ENCODE results near the gene TSSC4. TPM values are rescaled to one million over a fixed set of nuclear protein-coding genes. Genes with fewer than 3 reads are reported as not detected.

Gene TSSC4
- total RNA-seq, 1 experiment from 2014 or later, result 90.1 TPM

- Histone ChIP-seq H3K36me3 (no peaks in the 10 kb centered on the region), H3K4me3 (peak within 1 kb of the TSS; percentile 24; the same call in 1 of the 2 replicates), H3K27me3 (peaks cover 38% of the 10 kb centered on the region), H3K9me3 (no peaks in the 10 kb centered on the region)
- peak; percentile 9 for DNase-seq
Observed at GRCh38 chr11:2443881-2444820, 43.6 kb downstream of the TSSC4 start, which contains the start of gene TRPM5. TSS of gene TRPM5 (minus strand) at chr11:2444514. CDS start at chr11:2423036, 21,478 bp downstream.

DNA sequence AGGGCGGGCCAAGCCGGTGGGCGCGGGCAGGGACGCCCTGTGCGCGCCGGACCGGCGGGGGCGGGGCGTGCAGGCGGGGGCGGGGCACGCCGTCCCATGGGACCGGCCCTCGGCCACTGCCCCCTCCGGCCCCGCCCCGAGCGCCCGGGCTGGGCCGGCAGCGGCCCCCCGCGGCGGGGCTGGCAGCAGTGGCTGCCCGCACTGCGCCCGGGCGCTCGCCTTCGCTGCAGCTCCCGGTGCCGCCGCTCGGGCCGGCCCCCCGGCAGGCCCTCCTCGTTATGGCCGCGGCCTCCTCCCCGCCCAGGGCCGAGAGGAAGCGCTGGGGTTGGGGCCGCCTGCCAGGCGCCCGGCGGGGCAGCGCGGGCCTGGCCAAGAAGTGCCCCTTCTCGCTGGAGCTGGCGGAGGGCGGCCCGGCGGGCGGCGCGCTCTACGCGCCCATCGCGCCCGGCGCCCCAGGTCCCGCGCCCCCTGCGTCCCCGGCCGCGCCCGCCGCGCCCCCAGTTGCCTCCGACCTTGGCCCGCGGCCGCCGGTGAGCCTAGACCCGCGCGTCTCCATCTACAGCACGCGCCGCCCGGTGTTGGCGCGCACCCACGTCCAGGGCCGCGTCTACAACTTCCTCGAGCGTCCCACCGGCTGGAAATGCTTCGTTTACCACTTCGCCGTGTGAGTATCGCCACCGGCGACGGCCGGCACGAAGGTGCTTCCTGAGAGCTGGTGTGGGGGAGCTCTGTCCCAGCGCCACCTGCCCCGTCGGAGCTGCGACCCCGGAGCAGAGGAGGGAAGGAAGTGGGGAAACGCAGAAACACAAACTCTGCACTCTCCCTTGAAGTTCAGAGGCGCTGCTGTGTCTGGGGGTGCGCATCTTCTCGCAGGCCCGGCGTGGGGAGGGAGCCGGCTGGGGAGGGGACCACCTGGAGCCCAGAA is 44.5 kb downstream of the TSSC4 start, which contains the start of gene KCNQ1:
Gene KCNQ1 (plus strand): TSS at position 188 of the 925 bp plus-strand sequence. CDS start 91 bp downstream, at position 279.
- Histone ChIP-seq H3K36me3 (no peaks in the 10 kb centered on the region), H3K27me3 (peaks cover 28% of the 10 kb centered on the region), H3K9me3 (no peaks in the 10 kb centered on the region), H3K4me3 (peak within 1 kb of the TSS; percentile 24; the same call in 1 of the 2 replicates)
- DNase-seq, result peak; percentile 59

DNA sequence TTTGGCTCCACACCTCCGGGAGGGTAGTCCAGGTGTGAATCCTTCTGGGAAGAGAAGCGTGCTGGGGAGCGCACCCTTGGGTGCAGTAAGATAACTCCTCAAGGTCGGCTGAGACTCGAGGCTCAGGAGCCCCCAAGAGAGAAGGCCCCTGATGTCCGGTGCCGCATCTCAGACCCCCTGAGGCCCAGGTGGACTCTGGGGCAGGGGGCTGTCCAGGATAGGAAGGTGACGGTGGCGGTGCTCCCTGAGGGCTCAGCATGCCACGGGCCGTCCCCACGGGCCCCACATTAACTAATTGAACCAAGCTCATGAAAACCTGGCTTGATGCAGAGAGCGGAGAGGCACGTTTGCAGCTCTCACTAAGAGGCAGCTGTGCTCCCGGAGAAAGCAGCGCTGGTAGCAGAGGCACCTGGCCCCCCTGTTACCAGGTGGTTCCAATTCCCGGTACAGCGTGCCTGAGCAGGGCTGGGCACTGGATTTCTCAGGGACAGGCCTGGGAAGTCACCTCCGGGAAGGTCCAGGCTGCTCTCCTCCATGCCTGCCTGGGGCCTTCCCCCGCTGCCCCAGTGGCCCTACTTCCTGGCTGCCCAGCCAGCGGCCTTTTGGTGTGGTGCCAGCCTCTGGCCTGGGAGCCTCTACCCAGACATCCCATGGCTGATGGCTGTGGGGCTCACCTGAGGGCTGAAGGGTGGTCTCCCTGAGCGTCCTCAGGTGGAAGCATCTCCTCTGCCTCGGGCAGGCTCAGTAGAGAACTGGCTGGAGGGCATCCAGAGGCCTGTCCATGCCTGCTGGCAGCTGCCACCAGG is 45.4 kb downstream of the TSSC4 start:
- Histone ChIP-seq H3K36me3 (no peaks in the 10 kb centered on the region), H3K27me3 (peaks cover 24% of the 10 kb centered on the region), H3K4me3 (no peak overlapping the region), H3K9me3 (no peaks in the 10 kb centered on the region)
- DNase-seq, result no peak

DNA sequence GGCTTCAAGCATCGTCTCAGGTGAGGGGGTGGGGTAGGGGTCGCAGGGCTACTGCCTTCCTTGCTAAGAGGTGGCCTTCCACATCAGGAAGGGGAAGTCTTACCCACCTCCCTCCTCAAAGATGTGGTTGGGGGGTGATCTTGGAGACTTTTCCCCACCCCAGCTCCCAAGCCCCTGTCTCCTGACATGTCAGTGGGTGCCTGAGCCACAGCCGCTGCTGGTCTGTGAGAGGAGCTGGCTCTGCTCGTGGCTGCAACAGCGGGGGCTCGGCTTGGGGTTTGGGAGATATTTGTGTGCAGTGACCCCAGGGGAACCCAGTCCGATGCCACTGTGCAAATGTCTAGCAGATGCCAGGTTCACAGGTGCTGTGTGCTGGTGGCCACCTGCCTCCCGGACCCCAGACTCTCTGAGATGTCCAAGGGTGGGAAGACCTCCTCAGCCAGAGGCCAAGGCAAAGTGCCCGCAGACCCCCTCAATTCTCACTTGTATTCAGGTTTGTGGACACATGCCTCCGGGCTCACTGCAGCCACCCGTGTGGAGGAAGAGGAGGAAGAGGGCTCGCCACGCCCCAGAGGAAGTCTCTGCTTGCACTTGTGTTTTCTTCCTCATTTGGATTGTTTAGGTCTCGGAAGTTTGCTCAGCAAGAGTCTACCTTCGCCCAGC is 46.2 kb downstream of the TSSC4 start:
- no peaks in the 10 kb centered on the region for H3K9me3 ChIP-seq

GRCh38 chr11:2447253-2447950 is 46.9 kb downstream of the TSSC4 start:
- H3K4me3 ChIP-seq, result no peak overlapping the region
- no peaks in the 10 kb centered on the region for H3K9me3 ChIP-seq
- DNase-seq, result no peak
- H3K27me3 ChIP-seq, result peaks cover 26% of the 10 kb centered on the region
- H3K36me3 ChIP-seq, result no peaks in the 10 kb centered on the region

More for the DNA sequence above, 46.2 kb downstream of the TSSC4 start:
- Histone ChIP-seq H3K27me3 (peaks cover 24% of the 10 kb centered on the region), H3K36me3 (no peaks in the 10 kb centered on the region), H3K4me3 (no peak overlapping the region)
- DNase-seq, result no peak

- Histone ChIP-seq H3K9me3 (no peaks in the 10 kb centered on the region), H3K27me3 (peaks cover 29% of the 10 kb centered on the region), H3K4me3 (no peak overlapping the region), H3K36me3 (no peaks in the 10 kb centered on the region)
- no peak for DNase-seq
Observed at GRCh38 chr11:2447951-2448650, 47.6 kb downstream of the TSSC4 start.

DNA sequence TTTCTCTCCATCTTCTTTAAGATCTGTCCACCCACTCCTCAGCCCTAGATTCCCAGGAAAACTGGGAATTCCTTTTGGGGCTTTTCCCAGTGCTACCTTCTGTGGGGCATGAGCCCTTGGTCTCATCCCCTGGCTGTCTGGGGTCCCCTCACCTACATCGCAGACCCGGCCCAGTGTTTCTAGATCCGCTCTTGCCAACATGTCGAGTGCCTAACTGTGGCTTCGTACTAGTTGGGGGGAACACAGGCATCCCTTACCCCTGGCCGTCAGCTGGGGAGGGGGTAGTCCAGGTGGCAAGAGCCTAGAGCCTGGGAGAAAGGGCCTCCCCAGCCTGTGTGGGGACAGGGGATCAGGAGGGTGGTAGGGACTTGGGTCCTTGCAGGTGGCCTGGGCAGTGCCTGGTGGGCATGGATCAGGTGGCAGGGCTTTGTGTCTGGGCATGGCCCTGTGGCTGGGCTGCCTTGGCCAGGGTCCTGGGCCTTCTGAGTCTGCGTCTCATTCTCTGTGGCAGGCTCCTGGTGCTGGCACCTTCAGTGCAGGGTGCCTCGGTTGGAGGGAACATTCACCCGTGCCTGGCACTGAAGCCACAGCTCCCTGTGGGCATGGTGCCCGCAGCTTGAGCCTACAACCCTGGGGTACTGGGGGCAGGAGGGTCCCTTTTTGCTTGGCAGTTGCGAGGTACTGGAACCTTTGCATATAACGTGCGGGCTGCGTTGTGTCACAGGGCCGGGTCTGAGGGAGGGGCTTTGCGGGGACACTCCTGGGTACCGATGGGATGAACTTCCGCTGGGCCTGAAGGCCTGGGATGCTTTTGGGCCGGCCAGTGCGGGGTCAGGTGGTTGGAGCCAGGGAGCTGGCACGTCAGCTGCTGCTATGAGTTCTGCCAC is 48.4 kb downstream of the TSSC4 start:
- Histone ChIP-seq H3K27me3 (peaks cover 21% of the 10 kb centered on the region), H3K4me3 (no peak overlapping the region), H3K36me3 (no peaks in the 10 kb centered on the region), H3K9me3 (no peaks in the 10 kb centered on the region)
- no peak for DNase-seq

DNA sequence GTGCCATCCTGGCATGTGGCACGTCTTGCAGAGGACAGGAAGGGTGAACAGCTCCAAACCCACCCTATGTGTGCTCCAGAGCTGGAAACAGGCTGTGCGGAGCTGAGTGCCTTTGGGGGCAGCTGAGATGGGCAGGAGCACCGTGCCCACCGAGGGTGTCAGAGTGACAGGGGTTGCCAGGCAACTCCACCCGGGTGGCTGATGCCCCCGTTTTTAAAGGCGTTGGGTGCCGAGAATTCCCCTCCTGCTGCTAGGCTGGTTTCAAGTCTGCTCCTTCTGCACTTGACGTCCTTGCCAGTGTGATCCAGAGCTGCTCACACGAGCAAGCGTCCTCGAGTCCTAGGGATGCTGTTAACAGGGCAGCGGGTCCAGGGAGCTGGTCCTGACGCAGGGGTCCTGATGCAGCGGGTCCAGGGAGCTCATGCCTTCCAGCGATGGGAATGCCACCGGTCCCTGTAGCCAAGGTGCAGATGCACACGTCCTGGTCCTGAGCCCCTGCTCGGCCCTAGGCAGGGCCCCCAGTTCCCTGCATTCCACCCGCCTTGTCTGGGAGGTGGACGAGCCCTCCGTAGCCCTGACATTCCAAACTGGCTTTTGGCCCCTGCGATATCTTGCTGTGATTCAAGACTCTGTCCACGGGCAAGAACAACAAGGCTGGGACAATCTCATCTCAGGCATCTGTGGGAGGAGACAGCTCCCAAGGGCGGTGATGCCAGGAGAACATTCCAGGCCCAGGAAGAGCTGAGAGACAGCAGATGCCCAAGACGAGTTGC is 49.2 kb downstream of the TSSC4 start:
- H3K9me3 ChIP-seq, result no peaks in the 10 kb centered on the region
- H3K36me3 ChIP-seq, result no peaks in the 10 kb centered on the region
- no peak for DNase-seq
- peaks cover 16% of the 10 kb centered on the region for H3K27me3 ChIP-seq
- H3K4me3 ChIP-seq, result no peak overlapping the region

DNA sequence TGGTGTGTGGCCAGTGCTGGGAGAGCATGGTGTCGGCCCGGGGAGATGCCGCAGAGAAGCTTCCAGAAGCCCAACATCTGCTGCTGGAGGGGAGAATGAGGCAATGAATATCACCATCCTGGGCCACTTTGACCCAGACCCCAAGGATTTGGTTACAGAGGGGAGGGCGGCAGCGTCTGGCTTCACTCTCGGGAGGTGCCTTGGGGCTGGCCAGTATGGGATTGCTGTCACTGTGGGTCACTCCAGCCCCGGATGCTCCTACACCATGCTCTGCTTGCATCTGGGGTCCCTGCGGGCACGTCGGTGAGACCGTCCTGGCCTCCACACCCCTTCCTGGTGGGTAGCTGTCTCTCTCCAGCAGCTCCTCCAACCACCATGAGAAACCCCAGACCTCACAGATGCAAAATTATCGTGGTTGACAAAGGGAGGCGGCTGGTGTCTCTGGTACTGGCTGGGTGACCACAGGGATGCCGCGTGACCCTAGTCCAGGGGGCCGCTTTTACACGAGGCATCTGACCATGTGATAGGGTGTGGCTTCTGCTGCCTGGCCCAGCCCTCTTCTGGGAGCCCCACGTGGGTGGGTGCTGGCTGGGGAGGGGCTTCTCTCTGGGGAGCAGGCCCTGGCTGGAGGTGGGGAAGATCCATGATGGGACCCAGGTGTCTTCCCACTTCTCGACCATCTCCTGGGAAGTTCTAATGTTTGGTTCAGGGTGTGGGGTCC is 49.9 kb downstream of the TSSC4 start:
- no peak for DNase-seq
- Histone ChIP-seq H3K4me3 (no peak overlapping the region), H3K36me3 (no peaks in the 10 kb centered on the region), H3K9me3 (peaks cover under 1% of the 10 kb centered on the region; the same call in 1 of the 2 replicates), H3K27me3 (peaks cover 14% of the 10 kb centered on the region)

GRCh38 chr11:2451336-2451735 is 50.8 kb downstream of the TSSC4 start:
- no peak for DNase-seq
- Histone ChIP-seq H3K4me3 (no peak overlapping the region), H3K27me3 (peaks cover 9% of the 10 kb centered on the region), H3K9me3 (peaks cover 3% of the 10 kb centered on the region; the same call in 1 of the 2 replicates), H3K36me3 (no peaks in the 10 kb centered on the region)

GRCh38 chr11:2451916-2452315 is 51.4 kb downstream of the TSSC4 start:
- DNase-seq, result no peak

DNA sequence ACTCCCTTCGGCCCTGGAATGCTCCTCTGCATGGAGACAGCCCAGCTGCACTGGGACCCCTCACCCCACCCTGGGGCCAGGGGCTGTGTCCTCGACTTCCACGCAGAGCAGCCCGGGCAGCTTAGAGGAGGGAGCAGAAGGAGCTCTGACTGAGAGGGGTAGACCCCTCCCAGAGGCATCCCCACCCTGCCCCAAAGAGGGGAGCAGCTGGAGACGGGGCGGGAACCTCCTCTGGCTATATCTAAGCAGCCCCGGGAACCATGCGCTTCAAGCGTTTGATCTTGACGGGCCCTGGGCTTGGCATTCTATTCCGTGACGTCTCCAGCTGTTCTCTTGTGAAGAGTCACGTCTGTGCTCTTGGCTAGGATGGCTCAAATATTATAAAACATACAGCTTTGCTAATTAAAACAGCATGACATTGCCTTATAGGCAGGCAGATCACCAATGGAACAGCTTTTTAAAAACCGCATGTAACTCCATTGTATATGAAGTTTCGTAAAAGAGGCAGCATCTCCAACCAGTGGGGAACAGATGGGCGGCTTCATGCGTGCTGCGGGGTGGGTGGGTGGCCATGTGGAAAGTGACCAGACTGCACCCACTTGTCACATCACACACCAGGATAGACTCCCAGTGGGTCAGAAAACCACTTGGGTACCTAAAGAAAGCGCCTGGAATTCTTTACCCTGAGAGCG is 51.9 kb downstream of the TSSC4 start:
- Histone ChIP-seq H3K36me3 (no peaks in the 10 kb centered on the region), H3K27me3 (peaks cover 9% of the 10 kb centered on the region), H3K4me3 (no peak overlapping the region), H3K9me3 (peaks cover 3% of the 10 kb centered on the region; the same call in 1 of the 2 replicates)
- DNase-seq, result no peak

More at GRCh38 chr11:2451916-2452315, 51.4 kb downstream of the TSSC4 start:
- no peaks in the 10 kb centered on the region for H3K36me3 ChIP-seq
- no peak overlapping the region for H3K4me3 ChIP-seq
- peaks cover 3% of the 10 kb centered on the region; the same call in 1 of the 2 replicates for H3K9me3 ChIP-seq
- H3K27me3 ChIP-seq, result peaks cover 9% of the 10 kb centered on the region

All from MG63 (cell line).